ENCODE results near the gene OR2D2.
"Not testable (repeated sequence)": the region's sequence is repeated elsewhere in the genome, so short reads cannot be mapped to it uniquely, and the experiment has no call there.

Gene OR2D2

GRCh38 chr11:6892400-6892799 is at the start of gene OR2D2:
OR2D2 (minus strand) TSS chr11:6892500; CDS start chr11:6892500, 0 bp downstream.
- DNase-seq = no peak

DNA sequence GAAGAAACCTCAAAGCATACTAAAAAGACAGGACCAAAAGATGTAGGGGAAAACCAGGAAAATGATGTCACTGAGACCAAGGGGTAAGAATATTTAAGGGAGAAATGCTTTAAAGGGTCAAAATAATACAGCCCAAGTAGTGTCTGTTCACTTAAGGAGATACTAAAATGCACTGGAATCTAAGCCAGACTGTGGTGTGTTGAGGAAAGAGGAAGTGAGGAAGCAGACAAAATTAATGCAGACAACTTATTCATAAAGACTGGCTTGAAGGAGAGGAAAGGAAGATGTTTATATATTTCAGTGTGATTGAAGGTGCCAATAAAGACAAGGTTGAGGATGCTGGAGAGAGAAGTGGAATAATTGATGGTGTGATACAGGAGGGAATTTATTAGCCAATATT is 49.7 kb upstream of the OR2D2 start:
- DNase-seq = no peak

- DNase-seq = no peak
Observed at GRCh38 chr11:6932145-6932544, 39.8 kb upstream of the OR2D2 start.

DNA sequence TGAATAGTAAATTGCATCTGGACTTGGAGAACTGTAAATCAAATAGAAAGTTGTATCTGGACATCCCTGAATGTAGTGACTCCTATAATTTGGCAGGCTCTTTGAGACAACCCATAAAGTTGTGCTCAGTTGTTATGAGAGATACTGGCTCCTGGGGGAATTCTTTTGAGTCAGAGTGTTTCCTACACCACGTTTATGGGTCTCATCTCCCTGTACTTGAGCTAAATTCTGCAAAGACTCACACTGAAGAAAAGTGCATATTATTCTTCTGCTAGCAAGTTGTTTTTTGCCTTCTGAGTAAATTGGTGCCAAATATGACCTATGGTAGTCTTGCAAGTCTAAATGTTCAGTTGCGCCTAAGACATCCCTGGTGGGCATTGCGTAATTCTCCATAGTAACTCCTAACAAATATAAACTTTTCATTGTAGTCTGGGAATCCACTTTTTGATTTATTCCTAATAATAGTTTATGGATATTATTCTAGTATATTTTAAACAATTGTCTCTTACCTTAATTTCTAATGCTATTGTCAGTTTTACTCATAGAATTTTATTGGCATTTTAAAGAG is 38.9 kb upstream of the OR2D2 start:
- DNase-seq = no peak

DNA sequence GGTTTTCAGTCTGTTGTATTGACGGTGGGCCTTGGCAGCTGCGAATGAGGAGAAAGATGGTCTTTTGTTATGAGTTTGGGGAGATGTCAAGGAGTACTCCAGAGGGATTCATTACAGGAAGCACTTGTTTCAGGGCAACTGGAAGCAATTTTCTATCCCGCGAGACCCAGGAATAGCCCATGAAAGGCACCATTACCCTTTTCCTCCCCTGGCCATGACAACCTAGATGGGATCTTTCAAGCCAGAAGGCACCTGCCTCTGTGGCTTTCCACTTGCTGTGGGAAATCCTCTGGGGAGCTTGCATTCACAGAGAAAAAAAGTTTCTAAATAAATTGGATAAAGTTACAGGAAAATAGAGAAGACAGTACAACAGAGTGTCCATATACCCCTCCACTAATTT is 36.6 kb upstream of the OR2D2 start:
- DNase-seq = no peak

DNA sequence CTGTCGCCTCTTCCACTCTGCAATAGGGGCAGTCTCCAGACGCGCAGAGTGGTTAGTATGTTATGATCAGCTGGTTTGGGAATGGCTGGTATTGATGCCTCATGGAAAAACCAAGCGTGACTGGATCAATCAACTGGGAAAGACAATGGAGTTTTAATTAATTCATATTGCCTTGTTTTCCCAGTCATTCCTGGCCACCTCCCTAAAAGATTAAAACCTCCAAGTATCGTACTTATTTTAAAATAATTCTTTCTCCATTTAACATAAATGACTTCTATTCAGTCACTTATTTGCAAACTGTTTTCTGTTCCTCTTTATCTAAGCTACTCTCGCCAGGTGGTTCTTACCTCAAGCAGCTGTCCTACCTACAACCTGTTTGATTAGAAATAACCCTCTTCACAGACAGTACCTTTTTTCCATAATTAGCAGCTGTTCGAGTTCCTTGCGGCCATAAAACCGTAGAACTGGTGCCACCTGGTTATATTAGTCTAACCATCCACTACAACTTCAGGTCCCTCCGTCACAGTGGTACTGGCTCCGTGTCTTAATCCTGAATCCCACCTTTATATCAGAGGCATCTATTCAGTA is 34.8 kb upstream of the OR2D2 start:
- no peak for DNase-seq

GRCh38 chr11:6926208-6927029 is 34.1 kb upstream of the OR2D2 start, which contains the start of gene ZNF215:
ZNF215 (plus strand) TSS chr11:6926426; CDS start chr11:6932273, 5,847 bp downstream.
- DNase-seq = no peak

DNA sequence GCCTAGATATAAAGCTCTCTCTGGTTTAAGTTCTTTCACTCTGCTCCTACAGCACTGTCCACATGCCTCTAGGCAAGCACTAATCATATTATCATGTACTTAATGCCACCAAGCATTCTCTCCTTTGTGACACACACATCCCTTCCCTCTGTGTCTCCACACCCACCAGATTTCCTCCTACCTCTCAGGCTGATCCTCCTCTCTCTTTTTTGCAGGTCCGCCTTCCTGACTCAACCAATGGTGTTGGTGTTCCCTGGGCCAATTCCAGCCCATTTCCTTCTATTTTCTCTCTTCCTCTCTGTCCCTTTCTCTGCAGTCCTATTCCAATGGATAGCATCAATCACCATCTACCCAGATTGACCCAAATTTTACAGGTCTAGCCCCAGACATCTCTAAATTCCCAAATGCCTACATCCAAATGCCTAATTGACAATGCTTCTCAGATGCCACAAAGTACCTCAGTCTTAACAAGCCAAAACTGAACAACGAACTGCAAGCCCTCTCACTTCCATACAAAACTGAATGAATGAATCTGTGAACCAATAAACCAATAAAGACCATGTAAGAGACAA is 33.4 kb upstream of the OR2D2 start:
- no peak for DNase-seq

- no peak for DNase-seq
Observed at GRCh38 chr11:6925007-6925577, 32.8 kb upstream of the OR2D2 start.

DNA sequence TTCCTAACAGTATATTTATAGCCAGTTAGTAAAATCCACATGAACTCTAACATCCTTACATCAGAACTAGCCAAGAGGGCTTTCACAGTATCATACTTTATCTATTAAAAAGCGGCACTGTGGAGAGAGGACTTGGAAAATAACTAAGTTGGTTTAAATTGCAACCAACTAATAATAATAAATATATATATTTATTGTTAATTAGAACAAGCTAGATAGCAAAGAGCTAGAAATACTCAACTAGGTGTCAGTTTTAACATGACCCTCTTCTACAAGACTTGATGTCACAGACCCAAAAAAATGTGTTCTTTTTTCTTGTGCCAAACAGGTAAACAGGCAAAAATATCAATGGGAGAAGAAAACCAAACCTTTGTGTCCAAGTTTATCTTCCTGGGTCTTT is 28.4 kb upstream of the OR2D2 start, which contains the start of gene OR2D3:
Gene OR2D3 (plus strand): TSS at position 301 of the 400 bp plus-strand sequence. CDS start 0 bp downstream, at position 301.
- no peak for DNase-seq

DNA sequence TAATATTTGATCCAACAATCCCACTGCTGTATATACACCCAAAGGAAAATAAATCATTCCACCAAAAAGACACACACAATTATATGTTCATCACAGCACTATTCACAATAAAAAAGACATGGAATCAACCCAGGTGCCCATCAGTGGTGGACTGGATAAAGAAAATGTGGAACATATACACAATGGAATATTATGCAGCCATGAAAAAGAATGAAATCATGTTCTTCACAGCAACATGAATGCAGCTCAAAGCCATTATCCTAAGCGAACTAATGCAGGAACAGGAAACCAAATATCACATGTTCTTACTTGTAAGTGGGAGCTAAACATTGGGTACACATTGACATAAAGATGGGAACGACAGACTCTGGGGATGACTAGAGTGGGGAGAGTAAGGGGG is 27.4 kb upstream of the OR2D2 start:
- no peak for DNase-seq

- no peak for DNase-seq
Observed at GRCh38 chr11:6911948-6912347, 19.6 kb upstream of the OR2D2 start.

DNA sequence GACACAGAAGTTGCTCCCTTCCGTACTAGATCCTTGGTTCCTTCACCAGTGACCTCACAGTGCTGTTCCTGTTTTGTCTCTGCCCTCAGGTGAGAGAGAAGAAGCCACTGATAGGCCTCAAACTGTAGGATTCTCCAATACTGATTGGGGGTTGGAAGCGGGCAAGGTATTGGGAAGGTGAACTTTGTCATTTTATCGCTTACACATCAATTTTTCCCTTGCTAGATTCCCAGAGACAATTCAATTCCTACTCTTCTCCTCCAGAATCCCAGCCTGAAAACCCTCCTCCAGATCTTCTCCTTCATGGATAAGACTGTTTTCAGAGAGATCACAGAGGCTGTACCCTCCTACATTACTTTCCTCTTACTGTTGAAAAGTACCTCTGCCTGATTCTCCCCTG is 19.1 kb upstream of the OR2D2 start:
- DNase-seq = no peak

DNA sequence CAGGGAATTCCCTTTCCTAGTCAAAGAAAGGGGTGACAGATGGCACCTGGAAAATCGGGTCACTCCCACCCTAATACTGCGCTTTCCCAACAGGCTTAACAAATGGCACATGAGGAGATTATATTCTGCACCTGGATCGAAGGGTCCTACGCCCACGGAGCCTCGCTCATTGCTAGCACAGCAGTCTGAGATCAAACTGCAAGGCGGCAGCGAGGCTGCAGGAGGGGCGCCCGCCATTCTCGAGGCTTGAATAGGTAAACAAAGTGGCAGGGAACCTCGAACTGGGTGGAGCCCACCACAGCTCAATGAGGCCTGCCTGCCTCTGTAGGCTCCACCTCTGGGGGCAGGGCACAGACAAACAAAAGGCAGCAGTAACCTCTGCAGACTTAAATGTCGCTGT is 12.5 kb upstream of the OR2D2 start:
- not testable (repeated sequence) for DNase-seq

DNA sequence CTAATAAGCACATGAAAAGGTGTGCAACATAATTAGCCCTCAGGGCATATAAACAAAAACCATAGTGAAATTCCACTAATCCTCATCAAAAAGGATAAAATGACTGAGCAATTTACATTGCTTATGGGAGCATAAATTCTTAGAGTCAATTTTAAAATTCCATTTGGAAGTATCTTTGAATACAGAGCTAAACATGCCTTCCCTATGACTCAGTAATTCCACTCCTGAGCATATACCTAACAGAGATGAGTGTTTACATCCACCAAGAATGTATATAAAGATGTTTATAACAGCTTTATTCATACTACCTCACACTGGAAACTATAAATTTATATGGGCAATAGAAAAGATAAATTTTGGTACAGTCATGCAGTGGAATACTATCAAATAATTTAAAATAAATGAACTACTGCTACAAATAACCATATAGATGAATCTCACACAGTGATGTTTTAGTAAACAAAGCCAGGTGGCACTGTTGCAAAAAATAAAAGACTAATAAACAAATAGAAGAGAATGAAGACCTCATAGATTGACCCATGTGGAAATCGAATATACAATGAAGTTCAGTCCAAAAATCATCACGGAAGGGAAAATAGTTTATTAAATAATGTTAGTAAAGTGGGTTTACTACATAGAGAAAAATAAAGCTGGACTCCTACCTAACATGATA is 8.2 kb upstream of the OR2D2 start:
- no peak for DNase-seq

DNA sequence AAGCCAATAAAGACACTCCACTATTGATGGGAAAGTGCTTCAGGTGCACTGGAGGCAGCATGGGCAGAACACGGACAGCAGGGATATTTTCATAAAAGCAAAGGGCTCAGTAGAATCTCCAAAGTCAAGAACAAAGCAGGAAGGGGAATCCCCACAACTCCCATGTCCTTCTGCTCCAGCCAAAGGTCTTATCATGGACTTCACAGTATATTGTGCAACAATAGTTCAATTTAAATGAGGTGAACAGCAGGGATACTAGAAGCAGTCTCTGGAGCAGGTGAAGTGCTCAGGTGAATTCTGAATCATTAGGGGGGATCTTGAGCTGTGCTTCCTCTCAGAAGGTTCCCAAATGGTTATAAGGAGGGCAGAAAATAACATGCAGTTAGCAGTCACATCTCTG is 6.6 kb upstream of the OR2D2 start:
- DNase-seq = no peak

GRCh38 chr11:6895010-6895409 is 2.7 kb upstream of the OR2D2 start:
- no peak for DNase-seq

GRCh38 chr11:6894097-6894496 is 1.8 kb upstream of the OR2D2 start:
- no peak for DNase-seq

DNA sequence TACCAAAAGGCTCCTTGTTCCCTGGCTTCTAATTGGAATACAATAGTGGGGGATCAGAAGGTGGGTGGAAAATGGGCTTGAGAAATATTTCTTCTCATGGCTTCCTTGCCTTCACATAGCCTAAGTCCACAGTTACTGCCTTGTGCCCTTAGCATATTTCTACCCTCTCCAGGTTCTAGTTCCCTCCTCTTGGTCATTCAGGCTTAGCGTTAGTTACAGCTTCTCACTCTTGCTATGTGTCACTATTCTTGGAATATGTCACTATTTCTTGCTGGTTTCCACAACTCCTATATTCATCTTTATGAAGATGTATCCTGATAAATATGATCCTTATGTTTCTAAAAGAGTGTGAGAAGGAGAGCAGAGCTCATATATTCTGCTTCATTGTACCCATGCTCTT is 2.5 kb downstream of the OR2D2 start:
- DNase-seq = no peak

GRCh38 chr11:6888830-6889229 is 3.5 kb downstream of the OR2D2 start:
- DNase-seq = no peak

- not testable (repeated sequence) for DNase-seq
Observed at GRCh38 chr11:6887711-6888110, 4.6 kb downstream of the OR2D2 start.

DNA sequence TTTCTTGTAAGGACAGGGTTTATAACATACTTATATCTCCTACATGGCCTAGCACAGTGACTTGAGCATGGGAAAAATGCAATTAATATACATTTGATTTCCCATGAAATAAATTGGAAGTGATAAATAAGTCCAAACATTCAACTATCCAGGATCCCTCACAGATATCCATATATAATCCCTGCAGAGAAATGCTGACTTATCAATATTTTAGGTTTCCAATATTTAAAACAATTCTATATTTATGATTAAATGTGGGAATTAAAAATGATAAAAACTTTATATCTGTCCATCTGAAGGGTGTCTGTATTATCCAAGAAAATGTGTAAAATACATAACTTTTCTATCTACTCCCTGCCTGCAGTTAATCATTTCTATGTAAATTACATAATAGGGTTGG is 9.5 kb downstream of the OR2D2 start:
- DNase-seq = no peak

DNA sequence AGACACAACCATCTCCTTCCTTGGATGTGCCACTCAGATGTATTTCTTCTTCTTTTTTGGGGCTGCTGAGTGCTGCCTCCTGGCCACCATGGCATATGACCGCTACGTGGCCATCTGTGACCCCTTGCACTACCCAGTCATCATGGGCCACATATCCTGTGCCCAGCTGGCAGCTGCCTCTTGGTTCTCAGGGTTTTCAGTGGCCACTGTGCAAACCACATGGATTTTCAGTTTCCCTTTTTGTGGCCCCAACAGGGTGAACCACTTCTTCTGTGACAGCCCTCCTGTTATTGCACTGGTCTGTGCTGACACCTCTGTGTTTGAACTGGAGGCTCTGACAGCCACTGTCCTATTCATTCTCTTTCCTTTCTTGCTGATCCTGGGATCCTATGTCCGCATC is 15.4 kb downstream of the OR2D2 start:
- no peak for DNase-seq

Data from SIG-M5 (cell line).